ENCODE measurements around the gene PISD. TPM values are rescaled to one million over a fixed set of nuclear protein-coding genes. Genes with fewer than 3 reads are reported as not detected.

The PISD gene
- total and polyA plus RNA-seq, 8 donors: 10.3 to 99.8 (median 24.7) TPM

- no peak overlapping the region for H3K4me3 ChIP-seq
- DNase-seq: peak in 1 of 2 donors; percentile 69
- no peaks in the 10 kb centered on the region for H3K27me3 ChIP-seq
- intact Hi-C loops (cut with DNase I; ENCODE audit: low total_unique reads): no loop called here
- H3K9me3 ChIP-seq: no peaks in the 10 kb centered on the region
- TF ChIP-seq POLR2A (IDR thresholded peaks at IDR 0.05) (no peak), POLR2AphosphoS5 (IDR thresholded peaks at IDR 0.05) (peak in 1 of 3 donors; percentile 31), CTCF (IDR thresholded peaks at IDR 0.05) (no peak), EP300 (IDR thresholded peaks at IDR 0.05) (no peak)
- no peak overlapping the region for H3K27ac ChIP-seq
- 72 to 92% (median 86%) methylated on average over 9 of the region's 9 CpGs for WGBS, 5 donors
- H3K4me1 ChIP-seq: peaks cover 0 to 41% (median 10%) of the 10 kb centered on the region in 4 donors
- H3K36me3 ChIP-seq: peaks cover 5 to 78% (median 43%) of the 10 kb centered on the region in 4 donors
Observed at GRCh38 chr22:31605851-31606585, 56.0 kb downstream of the PISD start.

DNA sequence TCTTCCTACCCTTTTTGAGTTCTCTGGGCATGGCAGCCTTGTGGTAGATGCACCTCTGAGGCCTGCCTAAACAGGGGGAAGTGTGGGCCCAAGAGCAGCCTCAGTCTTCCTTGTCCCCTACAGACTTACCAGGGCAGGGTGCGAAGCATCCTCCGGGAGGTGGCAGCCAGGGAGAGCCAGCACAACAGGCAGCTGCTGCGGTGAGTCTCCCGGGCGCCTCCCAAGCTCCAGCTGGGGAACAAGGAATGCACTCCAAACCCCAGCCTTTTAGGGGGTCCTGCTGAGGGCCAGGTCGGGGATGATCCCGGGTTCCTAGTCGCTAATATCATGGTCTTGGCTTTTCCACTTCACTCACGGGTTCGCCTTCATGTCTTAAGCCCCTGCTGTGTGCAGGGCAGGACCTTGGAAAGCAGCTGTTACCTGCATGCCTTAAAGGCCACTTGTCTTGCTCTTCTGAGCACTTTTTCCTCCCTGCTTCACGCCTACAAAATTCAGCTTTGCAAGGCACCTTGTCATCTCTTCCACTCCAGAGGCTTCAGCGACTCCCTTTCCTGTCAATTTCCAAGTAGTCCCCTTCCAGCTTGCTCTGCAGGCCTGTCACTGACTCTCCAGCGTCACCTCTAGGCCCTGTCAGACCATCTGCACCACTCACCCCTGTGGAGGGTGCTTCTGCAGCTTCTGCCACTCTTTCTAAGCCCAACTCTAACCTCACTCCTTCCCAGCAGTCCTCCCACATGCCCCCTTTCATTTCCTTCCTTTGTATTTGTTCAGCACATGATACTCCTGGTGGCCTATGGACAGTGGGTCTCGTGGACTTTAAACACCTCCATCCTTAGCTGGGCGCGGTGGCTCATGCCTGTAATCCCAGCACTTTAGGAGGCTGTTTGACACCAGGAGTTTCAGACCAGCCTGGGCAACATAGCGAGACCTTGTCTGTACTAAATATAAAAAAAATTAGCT lies 57.0 kb downstream of the PISD start:
- H3K27me3 ChIP-seq: no peaks in the 10 kb centered on the region
- TF ChIP-seq CTCF (IDR thresholded peaks at IDR 0.05) (no peak), POLR2A (IDR thresholded peaks at IDR 0.05) (no peak), EP300 (IDR thresholded peaks at IDR 0.05) (no peak), POLR2AphosphoS5 (IDR thresholded peaks at IDR 0.05) (no peak)
- H3K36me3 ChIP-seq: peaks cover 5 to 68% (median 37%) of the 10 kb centered on the region in 4 donors
- DNase-seq: no peak
- 87 to 93% (median 88%) methylated on average over 15 to 17 of the region's 17 CpGs for whole genome bisulfite sequencing, 5 donors
- intact Hi-C loops (cut with DNase I; ENCODE audit: low total_unique reads): no loop called here
- H3K9me3 ChIP-seq: no peaks in the 10 kb centered on the region
- H3K4me3 ChIP-seq: no peak overlapping the region
- peaks cover 0 to 32% (median 10%) of the 10 kb centered on the region in 4 donors for H3K4me1 ChIP-seq
- H3K27ac ChIP-seq: no peak overlapping the region

DNA sequence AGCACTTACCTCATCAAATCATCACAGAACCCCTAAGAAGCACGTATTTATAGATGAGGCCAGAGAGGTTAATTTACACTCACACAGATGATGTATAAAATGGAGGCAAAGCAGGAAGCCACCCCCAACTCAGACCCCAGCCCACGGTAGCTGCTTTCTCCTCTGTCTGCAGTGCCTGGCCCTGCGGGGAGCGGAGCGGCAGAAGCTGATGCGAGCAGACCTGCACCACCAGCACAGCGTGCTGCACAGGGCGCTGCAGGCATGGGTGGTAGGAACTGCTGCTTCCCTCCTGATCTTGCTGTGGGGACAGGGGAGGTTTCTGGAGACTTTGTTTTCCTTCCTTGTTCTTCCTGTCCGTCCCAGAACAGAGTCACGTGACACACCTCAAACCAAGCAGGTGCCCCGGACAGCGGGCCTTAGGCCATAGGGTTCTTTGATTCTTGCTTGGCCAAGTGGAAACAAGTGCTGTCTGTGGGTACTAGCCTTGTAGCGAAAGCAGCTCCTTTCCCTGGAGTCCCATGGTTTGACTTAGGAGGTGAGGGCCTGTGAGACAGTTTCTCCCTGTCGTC lies 57.8 kb downstream of the PISD start:
- intact Hi-C loops (cut with DNase I; ENCODE audit: low total_unique reads): no loop called here

GRCh38 chr22:31603574-31603973 lies 58.4 kb downstream of the PISD start:
- no peaks in the 10 kb centered on the region for H3K9me3 ChIP-seq
- 94 to 100% (median 97%) methylated on average over 5 of the region's 5 CpGs for WGBS, 5 donors
- TF ChIP-seq POLR2A (IDR thresholded peaks at IDR 0.05) (no peak), POLR2AphosphoS5 (IDR thresholded peaks at IDR 0.05) (no peak), CTCF (IDR thresholded peaks at IDR 0.05) (no peak)
- intact Hi-C loops (cut with DNase I; ENCODE audit: low total_unique reads): no loop called here
- peak overlapping the region in 3 of 5 donors; percentile 61 to 83 (median 74) for H3K27ac ChIP-seq
- no peaks in the 10 kb centered on the region for H3K27me3 ChIP-seq
- peaks cover 0 to 29% (median 10%) of the 10 kb centered on the region in 4 donors for H3K4me1 ChIP-seq
- peaks cover 5 to 55% (median 26%) of the 10 kb centered on the region in 4 donors for H3K36me3 ChIP-seq
- DNase-seq: no peak
- H3K4me3 ChIP-seq: no peak overlapping the region

More for the DNA sequence above, 57.8 kb downstream of the PISD start:
- Histone ChIP-seq H3K4me1 (peaks cover 0 to 29% (median 10%) of the 10 kb centered on the region in 4 donors), H3K27me3 (no peaks in the 10 kb centered on the region), H3K9me3 (no peaks in the 10 kb centered on the region), H3K36me3 (peaks cover 5 to 61% (median 30%) of the 10 kb centered on the region in 4 donors), H3K27ac (peak overlapping the region in 1 of 5 donors; percentile 83), H3K4me3 (no peak overlapping the region)
- DNase-seq: no peak
- 87 to 91% (median 91%) methylated on average over 12 to 14 of the region's 14 CpGs for WGBS, 5 donors
- TF ChIP-seq EP300 (IDR thresholded peaks at IDR 0.05): no peak
- TF ChIP-seq POLR2A (IDR thresholded peaks at IDR 0.05): no peak

All from stomach (tissue), 9 donors.